BLaER1 (cell line): ENCODE data around the gene SLC22A15.

Experiments
- H3K27ac ChIP-seq: shearing (Covaris generic); formaldehyde crosslinking; 2 replicates; pipeline ENCODE4 v1.8.1; 2022
- H3K27me3 ChIP-seq: shearing (Covaris generic); formaldehyde crosslinking; 2 replicates; pipeline ENCODE4 v1.8.1; 2022
- H3K36me3 ChIP-seq: shearing (Covaris generic); formaldehyde crosslinking; 2 replicates; pipeline ENCODE4 v1.8.1; 2022
- H3K4me1 ChIP-seq: shearing (Covaris generic); formaldehyde crosslinking; 2 replicates; pipeline ENCODE4 v1.8.1; 2022
- H3K4me2 ChIP-seq: shearing (Covaris generic); formaldehyde crosslinking; 2 replicates; pipeline ENCODE4 v1.8.1; 2022
- H3K4me3 ChIP-seq: shearing (Covaris generic); formaldehyde crosslinking; 2 replicates; pipeline ENCODE4 v1.8.1; 2022
- H3K9ac ChIP-seq: shearing (Covaris generic); formaldehyde crosslinking; 2 replicates; pipeline ENCODE4 v1.8.1; 2022
- H3K9me3 ChIP-seq: shearing (Covaris generic); formaldehyde crosslinking; 2 replicates; pipeline ENCODE4 v1.8.1; 2022
- H4K20me1 ChIP-seq: shearing (Covaris generic); formaldehyde crosslinking; 2 replicates; pipeline ENCODE4 v1.8.1; 2022
- Cebpa-rat ChIP-seq: shearing (Covaris generic); IDR thresholded peaks from 2 replicates; pipeline ENCODE4 v1.8.1; 2022

The SLC22A15 gene

DNA sequence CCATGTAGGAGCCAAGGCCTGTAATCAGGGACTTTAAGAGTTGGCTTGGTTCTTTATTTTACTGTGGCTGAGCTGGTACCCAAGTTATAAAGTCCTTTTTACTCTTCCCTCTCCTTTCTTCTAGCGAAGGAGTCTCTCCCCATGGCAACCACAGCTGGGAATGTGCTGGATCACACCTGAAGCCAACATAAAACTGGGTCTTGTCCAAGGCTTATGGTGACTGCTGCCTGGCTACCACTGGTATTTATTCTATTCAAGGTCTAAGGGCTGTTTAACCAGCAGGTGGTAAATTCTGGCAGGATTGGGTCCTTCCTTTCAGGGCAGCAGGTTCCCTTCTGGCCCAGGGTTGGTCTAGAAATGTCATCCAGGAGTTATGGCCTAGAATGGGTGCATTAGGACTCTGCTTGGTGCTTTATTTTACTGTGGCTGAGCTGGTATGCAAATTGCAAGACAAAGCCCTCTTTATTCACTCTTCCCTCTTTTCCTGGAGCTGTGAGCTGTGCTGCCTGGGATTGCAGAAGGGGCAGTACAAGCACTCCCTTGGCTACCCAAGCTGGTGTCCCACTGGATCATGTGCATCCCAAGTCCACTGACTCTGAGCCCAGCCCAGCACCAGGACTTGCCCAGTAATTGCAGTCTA lies 26.6 kb downstream of the SLC22A15 start:
- Histone ChIP-seq H3K36me3 (no peaks in the 10 kb centered on the region), H3K27ac (peak overlapping the region; percentile 11; the same call in 1 of the 2 replicates), H3K4me1 (peaks cover 12% of the 10 kb centered on the region), H3K4me2 (peak overlapping the region; percentile 47), H3K27me3 (no peaks in the 10 kb centered on the region), H3K4me3 (no peak overlapping the region), H4K20me1 (no peaks in the 10 kb centered on the region), H3K9me3 (peaks cover 32% of the 10 kb centered on the region), H3K9ac (no peak overlapping the region)
- TF ChIP-seq Cebpa-rat = no peak

DNA sequence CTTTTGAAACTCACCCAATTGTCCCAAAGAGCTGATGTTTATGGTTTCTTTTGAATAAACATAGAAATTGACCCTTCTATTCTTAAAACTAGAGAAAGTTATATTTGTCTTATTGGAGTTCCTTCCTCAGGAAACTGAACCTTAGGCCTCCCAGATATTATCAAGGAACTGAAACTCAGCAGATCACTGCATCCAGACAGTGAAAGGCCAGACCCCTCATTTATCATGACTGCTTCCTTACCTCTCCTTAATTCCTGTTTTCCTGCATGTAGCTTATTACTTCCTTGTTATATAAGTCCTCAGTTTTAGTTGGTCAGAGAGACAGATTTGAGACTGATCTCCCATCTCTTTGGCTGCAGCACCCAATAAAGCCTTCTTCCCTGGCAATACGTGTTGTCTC lies 27.5 kb downstream of the SLC22A15 start:
- peak overlapping the region; percentile 47 for H3K4me2 ChIP-seq
- H3K4me1 ChIP-seq = peaks cover 12% of the 10 kb centered on the region
- H3K27me3 ChIP-seq = no peaks in the 10 kb centered on the region
- H4K20me1 ChIP-seq = no peaks in the 10 kb centered on the region
- TF ChIP-seq Cebpa-rat = no peak
- peaks cover 26% of the 10 kb centered on the region for H3K9me3 ChIP-seq
- no peak overlapping the region for H3K4me3 ChIP-seq
- no peak overlapping the region for H3K9ac ChIP-seq
- H3K36me3 ChIP-seq = no peaks in the 10 kb centered on the region
- H3K27ac ChIP-seq = peak overlapping the region; percentile 11; the same call in 1 of the 2 replicates

- Histone ChIP-seq H4K20me1 (no peaks in the 10 kb centered on the region), H3K27me3 (no peaks in the 10 kb centered on the region), H3K36me3 (no peaks in the 10 kb centered on the region), H3K4me1 (peaks cover 12% of the 10 kb centered on the region), H3K9me3 (peaks cover 17% of the 10 kb centered on the region; the same call in 1 of the 2 replicates), H3K4me2 (0 out of 2 replicates have a peak overlapping the region, but pooled peaks have one; percentile 16), H3K9ac (no peak overlapping the region), H3K4me3 (no peak overlapping the region), H3K27ac (no peak overlapping the region)
- TF ChIP-seq Cebpa-rat = no peak
Measured at GRCh38 chr1:116006486-116006964, 30.2 kb downstream of the SLC22A15 start.

DNA sequence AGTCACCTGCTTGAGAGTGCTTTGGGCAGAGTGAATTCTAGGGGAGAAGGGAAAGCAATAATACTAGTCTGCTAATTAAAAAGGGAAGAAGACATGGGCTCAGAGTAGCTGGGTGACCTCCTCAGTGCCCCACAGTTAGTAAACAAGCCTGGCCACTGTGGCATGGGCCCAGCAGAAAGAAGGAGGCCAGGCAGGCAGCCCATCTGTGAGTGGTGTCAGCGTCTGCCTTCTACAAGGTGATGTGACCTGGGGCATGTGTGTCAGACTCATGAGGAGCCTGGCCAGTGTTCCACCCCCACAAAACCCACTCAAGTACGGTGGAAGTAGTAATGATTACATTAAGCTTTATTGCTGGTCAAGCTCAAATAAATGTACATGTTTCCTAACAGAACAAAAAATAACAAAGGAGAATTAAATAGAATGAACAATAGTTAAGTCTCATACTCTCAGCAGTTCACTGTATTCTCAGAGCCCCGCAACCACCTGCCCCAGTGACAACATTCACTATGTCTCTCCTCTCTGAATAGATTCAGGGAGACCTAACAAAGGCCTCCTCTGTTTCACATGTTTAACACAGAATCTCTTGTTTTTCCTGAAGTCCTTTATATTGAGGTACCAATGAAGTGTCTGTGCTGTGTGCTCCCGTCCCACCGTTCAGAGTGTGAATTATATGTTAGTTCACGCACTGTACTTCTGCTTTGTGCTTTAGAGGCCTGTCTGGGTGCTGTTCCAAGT lies 32.5 kb downstream of the SLC22A15 start:
- H3K9me3 ChIP-seq = peaks cover 6% of the 10 kb centered on the region; the same call in 1 of the 2 replicates
- H4K20me1 ChIP-seq = no peaks in the 10 kb centered on the region
- peaks cover 4% of the 10 kb centered on the region for H3K4me1 ChIP-seq
- no peak overlapping the region for H3K4me3 ChIP-seq
- H3K27me3 ChIP-seq = no peaks in the 10 kb centered on the region
- no peak for TF ChIP-seq Cebpa-rat
- no peak overlapping the region for H3K27ac ChIP-seq
- no peak overlapping the region for H3K9ac ChIP-seq
- no peak overlapping the region for H3K4me2 ChIP-seq
- H3K36me3 ChIP-seq = no peaks in the 10 kb centered on the region

DNA sequence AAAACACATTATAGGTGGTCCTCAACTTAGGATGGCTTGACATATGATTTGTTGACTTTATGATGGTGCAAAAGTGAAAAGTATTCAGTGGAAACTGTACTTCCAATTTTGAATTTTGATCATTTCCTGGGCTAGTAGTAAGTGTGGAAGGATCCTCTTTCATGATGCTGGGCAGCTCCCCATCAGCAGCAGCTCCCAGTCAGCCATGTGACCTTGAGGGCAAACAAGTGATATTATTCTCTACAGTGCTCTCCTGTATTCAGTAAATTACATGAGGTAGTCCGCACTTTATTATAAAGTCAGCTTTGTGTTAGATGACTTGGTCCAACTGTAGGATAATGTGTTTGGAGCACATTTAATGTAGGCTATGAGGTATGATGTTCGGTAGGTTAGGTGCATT lies 36.4 kb downstream of the SLC22A15 start:
- no peak for TF ChIP-seq Cebpa-rat
- H3K27me3 ChIP-seq = no peaks in the 10 kb centered on the region
- no peak overlapping the region for H3K9ac ChIP-seq
- H3K9me3 ChIP-seq = no peaks in the 10 kb centered on the region
- H3K4me3 ChIP-seq = no peak overlapping the region
- H3K36me3 ChIP-seq = no peaks in the 10 kb centered on the region
- H3K27ac ChIP-seq = no peak overlapping the region
- H4K20me1 ChIP-seq = no peaks in the 10 kb centered on the region
- no peaks in the 10 kb centered on the region for H3K4me1 ChIP-seq
- H3K4me2 ChIP-seq = no peak overlapping the region

DNA sequence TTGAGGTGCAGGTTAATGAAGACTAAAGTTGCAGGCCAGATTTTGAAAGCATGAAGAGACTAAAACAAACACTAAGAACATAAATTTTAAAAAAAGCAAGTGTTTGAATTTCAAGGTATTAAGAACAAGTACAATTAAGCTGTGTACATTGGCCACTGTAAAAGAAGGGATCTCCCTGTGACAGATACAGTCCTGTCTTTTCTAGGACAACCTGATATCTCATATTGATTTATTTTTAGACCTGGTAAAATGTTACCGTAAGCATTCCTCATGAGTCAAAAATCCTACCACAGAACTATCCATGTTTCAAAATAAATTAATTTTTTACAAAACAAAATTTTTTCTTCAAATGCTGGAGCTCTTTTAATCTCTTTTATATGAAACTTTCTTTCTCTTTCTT lies 39.4 kb downstream of the SLC22A15 start:
- TF ChIP-seq Cebpa-rat = no peak
- no peaks in the 10 kb centered on the region for H3K4me1 ChIP-seq
- H4K20me1 ChIP-seq = no peaks in the 10 kb centered on the region
- H3K4me2 ChIP-seq = no peak overlapping the region
- H3K9me3 ChIP-seq = no peaks in the 10 kb centered on the region
- no peak overlapping the region for H3K27ac ChIP-seq
- H3K27me3 ChIP-seq = no peaks in the 10 kb centered on the region
- no peak overlapping the region for H3K9ac ChIP-seq
- H3K4me3 ChIP-seq = no peak overlapping the region
- H3K36me3 ChIP-seq = no peaks in the 10 kb centered on the region

DNA sequence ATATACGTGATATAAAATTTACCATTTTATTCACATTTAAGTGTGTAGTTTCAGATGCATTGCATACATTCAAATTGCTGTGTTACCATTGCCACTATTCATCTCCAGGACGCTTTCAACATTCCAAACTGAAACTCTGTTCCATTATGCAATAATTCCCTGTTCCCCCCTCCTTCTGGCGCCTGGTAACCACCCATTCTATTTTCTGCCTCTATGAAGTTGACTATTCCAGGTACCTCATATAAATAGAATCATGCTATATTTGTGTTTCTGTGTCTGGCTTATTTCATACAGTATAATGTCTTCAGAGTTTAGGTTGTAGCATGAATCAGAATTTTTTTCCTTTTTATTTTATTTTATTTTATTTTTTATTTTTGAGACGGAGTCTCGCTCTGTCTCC lies 41.7 kb downstream of the SLC22A15 start:
- no peak for TF ChIP-seq Cebpa-rat
- no peaks in the 10 kb centered on the region for H3K9me3 ChIP-seq
- H3K4me2 ChIP-seq = no peak overlapping the region
- no peak overlapping the region for H3K4me3 ChIP-seq
- no peak overlapping the region for H3K27ac ChIP-seq
- H4K20me1 ChIP-seq = no peaks in the 10 kb centered on the region
- no peak overlapping the region for H3K9ac ChIP-seq
- no peaks in the 10 kb centered on the region for H3K4me1 ChIP-seq
- no peaks in the 10 kb centered on the region for H3K36me3 ChIP-seq
- no peaks in the 10 kb centered on the region for H3K27me3 ChIP-seq

DNA sequence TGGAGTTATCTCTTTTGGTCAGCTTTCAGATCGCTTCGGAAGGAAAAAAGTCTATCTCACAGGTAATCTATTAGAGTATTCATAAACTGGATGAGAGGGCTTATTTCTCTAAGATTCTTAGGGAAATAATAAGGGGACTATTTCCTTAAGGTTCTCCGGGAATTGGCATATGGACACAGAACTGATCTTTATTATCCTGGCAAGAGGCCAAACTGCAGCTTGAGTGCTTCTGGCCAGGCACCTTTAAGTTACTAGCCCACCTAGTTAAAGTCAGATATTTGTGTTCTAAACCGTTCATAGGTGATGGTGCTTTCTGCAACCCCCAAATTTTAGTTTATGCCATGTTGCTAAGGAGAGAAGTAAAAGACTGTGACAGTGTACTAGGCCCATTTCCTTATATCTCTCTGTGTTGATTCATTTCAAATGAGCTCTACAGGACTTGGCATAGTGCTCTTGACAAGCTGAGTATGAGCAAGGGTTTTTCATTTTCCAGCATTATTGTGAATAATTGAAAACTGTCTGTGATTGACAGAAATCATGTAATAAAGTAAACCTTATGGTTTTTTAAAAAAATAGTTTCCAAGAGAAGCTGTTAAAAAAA lies 43.4 kb downstream of the SLC22A15 start:
- H3K4me2 ChIP-seq = no peak overlapping the region
- no peak overlapping the region for H3K27ac ChIP-seq
- no peaks in the 10 kb centered on the region for H4K20me1 ChIP-seq
- no peak overlapping the region for H3K9ac ChIP-seq
- TF ChIP-seq Cebpa-rat = no peak
- no peaks in the 10 kb centered on the region for H3K9me3 ChIP-seq
- no peaks in the 10 kb centered on the region for H3K36me3 ChIP-seq
- no peaks in the 10 kb centered on the region for H3K4me1 ChIP-seq
- H3K27me3 ChIP-seq = no peaks in the 10 kb centered on the region
- no peak overlapping the region for H3K4me3 ChIP-seq

DNA sequence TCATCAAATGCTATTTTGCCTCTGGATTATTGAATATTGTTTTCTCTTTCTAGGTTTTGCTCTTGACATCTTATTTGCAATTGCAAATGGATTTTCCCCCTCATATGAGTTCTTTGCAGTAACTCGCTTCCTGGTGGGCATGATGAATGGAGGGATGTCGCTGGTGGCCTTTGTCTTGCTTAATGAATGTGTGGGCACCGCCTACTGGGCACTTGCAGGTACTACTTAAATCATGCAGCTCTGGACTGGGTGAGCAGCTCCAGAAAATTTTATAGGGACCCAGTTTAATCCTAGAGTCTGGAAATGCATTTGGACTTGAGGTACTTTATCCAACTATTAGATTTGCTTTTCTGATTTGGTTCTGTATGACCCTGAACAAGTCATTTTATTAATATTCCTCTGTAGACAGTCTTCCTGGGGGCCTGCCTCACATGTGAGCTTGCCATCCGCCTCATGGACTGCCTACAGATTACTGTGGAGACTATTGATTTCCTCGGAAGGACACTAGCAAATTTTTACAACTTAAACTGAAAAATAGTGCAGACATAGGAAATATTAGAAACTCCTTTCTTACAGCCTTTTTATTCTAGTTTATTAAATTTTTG lies 44.5 kb downstream of the SLC22A15 start:
- Histone ChIP-seq H3K4me1 (no peaks in the 10 kb centered on the region), H3K27me3 (no peaks in the 10 kb centered on the region), H3K36me3 (no peaks in the 10 kb centered on the region), H3K4me3 (no peak overlapping the region), H3K9ac (no peak overlapping the region), H3K4me2 (no peak overlapping the region), H4K20me1 (no peaks in the 10 kb centered on the region), H3K9me3 (no peaks in the 10 kb centered on the region), H3K27ac (no peak overlapping the region)
- no peak for TF ChIP-seq Cebpa-rat

DNA sequence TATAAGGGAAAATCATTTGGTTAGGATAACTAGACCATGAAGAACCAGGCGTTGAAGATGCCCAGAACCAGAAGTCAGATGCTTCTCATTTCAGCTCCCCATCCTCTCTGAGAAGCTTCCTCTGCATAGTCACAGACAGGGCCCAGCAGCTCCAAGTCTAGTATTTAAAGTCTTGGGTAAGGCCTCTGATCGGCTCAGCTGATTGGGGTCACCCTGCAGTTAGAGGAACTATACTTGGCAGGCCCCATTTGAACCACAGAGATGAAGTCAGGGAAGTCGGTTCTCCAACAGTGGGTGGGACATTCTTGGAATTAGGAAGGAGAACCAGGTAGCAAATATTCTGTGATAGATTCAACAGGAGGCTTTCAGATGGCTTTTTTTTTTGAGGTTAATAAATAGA lies 48.3 kb downstream of the SLC22A15 start:
- H3K9me3 ChIP-seq = no peaks in the 10 kb centered on the region
- H3K27me3 ChIP-seq = no peaks in the 10 kb centered on the region
- no peak overlapping the region for H3K4me3 ChIP-seq

More for the DNA sequence above, 48.3 kb downstream of the SLC22A15 start:
- Histone ChIP-seq H3K4me1 (no peaks in the 10 kb centered on the region), H3K4me2 (no peak overlapping the region), H3K27ac (no peak overlapping the region), H4K20me1 (no peaks in the 10 kb centered on the region), H3K36me3 (no peaks in the 10 kb centered on the region), H3K9ac (no peak overlapping the region)
- no peak for TF ChIP-seq Cebpa-rat
